Tibial nerve (tissue), 4 donors: ENCODE data around the gene TMEM147.

Experiments used
- EP300 ChIP-seq, 2 donors: sonication (generic); formaldehyde crosslinking; IDR thresholded peaks; one replicate each; pipeline ENCODE4 v1.6.1; 2017; ENCODE audit warnings: antibody characterized with exemption in 2 of 2, mild to moderate bottlenecking in 1 of 2
- POLR2A ChIP-seq, 2 donors: fragments of 450-650 bp; IDR thresholded peaks; one replicate each; pipeline ENCODE4 v1.6.1; 2017; ENCODE audit warnings: antibody characterized with exemption in 2 of 2, mild to moderate bottlenecking in 2 of 2, moderate library complexity in 2 of 2
- TF ChIP-seq, protein P1 (sequence below), 5 experiments: fragments of 200-600 bp in 3 of 5; fragments of 450-650 bp in 2 of 5; sonication (generic) in 3 of 5; IDR thresholded peaks; one replicate each; pipeline ENCODE4 v1.5.1; 2016 to 2019; ENCODE audit warnings: antibody characterized with exemption in 5 of 5, mild to moderate bottlenecking in 3 of 5, moderate library complexity in 2 of 5

GRCh38 chr19:35569281-35569781 lies 23.9 kb downstream of the TMEM147 start:
- TF ChIP-seq, protein P1, sequence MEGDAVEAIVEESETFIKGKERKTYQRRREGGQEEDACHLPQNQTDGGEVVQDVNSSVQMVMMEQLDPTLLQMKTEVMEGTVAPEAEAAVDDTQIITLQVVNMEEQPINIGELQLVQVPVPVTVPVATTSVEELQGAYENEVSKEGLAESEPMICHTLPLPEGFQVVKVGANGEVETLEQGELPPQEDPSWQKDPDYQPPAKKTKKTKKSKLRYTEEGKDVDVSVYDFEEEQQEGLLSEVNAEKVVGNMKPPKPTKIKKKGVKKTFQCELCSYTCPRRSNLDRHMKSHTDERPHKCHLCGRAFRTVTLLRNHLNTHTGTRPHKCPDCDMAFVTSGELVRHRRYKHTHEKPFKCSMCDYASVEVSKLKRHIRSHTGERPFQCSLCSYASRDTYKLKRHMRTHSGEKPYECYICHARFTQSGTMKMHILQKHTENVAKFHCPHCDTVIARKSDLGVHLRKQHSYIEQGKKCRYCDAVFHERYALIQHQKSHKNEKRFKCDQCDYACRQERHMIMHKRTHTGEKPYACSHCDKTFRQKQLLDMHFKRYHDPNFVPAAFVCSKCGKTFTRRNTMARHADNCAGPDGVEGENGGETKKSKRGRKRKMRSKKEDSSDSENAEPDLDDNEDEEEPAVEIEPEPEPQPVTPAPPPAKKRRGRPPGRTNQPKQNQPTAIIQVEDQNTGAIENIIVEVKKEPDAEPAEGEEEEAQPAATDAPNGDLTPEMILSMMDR (IDR thresholded peaks at IDR 0.05) = no peak
- TF ChIP-seq POLR2A (IDR thresholded peaks at IDR 0.05) = no peak
- TF ChIP-seq EP300 (IDR thresholded peaks at IDR 0.05) = no peak
